Measurements from ENCODE around the gene DHRS9. TPM values are rescaled to one million over a fixed set of nuclear protein-coding genes. Genes with fewer than 3 reads are reported as not detected.

The DHRS9 gene
- total and polyA plus RNA-seq, 2 experiments from 2014 or later = not detected

- Histone ChIP-seq H2AFZ (no peak overlapping the region), H3K36me3 (ENCODE audit: insufficient read depth) (no peaks in the 10 kb centered on the region), H3K27me3 (ENCODE audit: insufficient read depth) (no peaks in the 10 kb centered on the region), H4K20me1 (replicated peaks; ENCODE audit: insufficient read depth) (no peaks in the 10 kb centered on the region), H3F3A (replicated peaks; ENCODE audit: low read depth) (no peaks in the 10 kb centered on the region), H3K79me2 (replicated peaks; ENCODE audit: insufficient read depth) (no peaks in the 10 kb centered on the region), H3K9me2 (ENCODE audit: insufficient read depth) (peaks cover 18% of the 10 kb centered on the region; the same call in 1 of the 2 replicates), H3K4me1 (ENCODE audit: insufficient read depth) (no peaks in the 10 kb centered on the region), H3K27ac (ENCODE audit: low read depth) (no peak overlapping the region), H3K4me3 (no peak overlapping the region), H3K4me2 (no peak overlapping the region)
- Mint-ChIP-seq H3K27me3 (ENCODE audit: insufficient read depth, low read depth, poor library complexity) (peaks cover 3% of the 10 kb centered on the region), H3K4me3 (no peak overlapping the region), H3K4me1 (peaks cover 6% of the 10 kb centered on the region; the same call in 2 of the 3 replicates), H3K36me3 (ENCODE audit: low read depth) (no peaks in the 10 kb centered on the region), H3K9me3 (peaks cover 7% of the 10 kb centered on the region; the same call in 1 of the 3 replicates), H3K27ac (no peak overlapping the region)
- DNase-seq (ENCODE audit: low spot score) = no peak
- ATAC-seq = no peak
- TF ChIP-seq NANOG (IDR thresholded peaks at IDR 0.05; ENCODE audit: borderline replicate concordance) = no peak
- TF ChIP-seq ETS1 (IDR thresholded peaks at IDR 0.05) = no peak
- no peak for TF ChIP-seq ZNF462 (CRISPR knock-in tag; IDR thresholded peaks at IDR 0.05)
- TF ChIP-seq CTCF (conservative IDR thresholded peaks at IDR 0.05; ENCODE audit: low read depth in 2 of 2) = no peak
- TF ChIP-seq EZH2 (IDR thresholded peaks at IDR 0.05; ENCODE audit: low read depth, unreplicated experiment) = no peak
- TF ChIP-seq POLR2AphosphoS5 (IDR thresholded peaks at IDR 0.05; ENCODE audit: low read depth) = no peak
- no peak for TF ChIP-seq EZH2phosphoT487 (IDR thresholded peaks at IDR 0.05; ENCODE audit: unreplicated experiment)
- no peak for TF ChIP-seq CREB1 (CRISPR knock-in tag; IDR thresholded peaks at IDR 0.05; ENCODE audit: low read depth)
- no peak for TF ChIP-seq ZNF331 (CRISPR knock-in tag; IDR thresholded peaks at IDR 0.05; ENCODE audit: low read depth)
- TF ChIP-seq JUNB (IDR thresholded peaks at IDR 0.05; ENCODE audit: unreplicated experiment) = no peak
- no peak for TF ChIP-seq ZNF114 (CRISPR knock-in tag; IDR thresholded peaks at IDR 0.05)
- TF ChIP-seq REST (IDR thresholded peaks at IDR 0.05; ENCODE audit: unreplicated experiment) = no peak
- TF ChIP-seq STAT1 (IDR thresholded peaks at IDR 0.05; ENCODE audit: unreplicated experiment) = no peak
Observed at GRCh38 chr2:169119851-169120250, 50.5 kb downstream of the DHRS9 start.
